Stomach (tissue), 9 donors: ENCODE results near the gene SCN4A. TPM values are rescaled to one million over a fixed set of nuclear protein-coding genes. Genes with fewer than 3 reads are reported as not detected.

ENCODE experiments used
- DNase-seq, 2 donors: peaks; one replicate each; pipeline versions ENCODE4 v3.0.0 to v3.0.0-alpha.2; 2013 to 2019
- H3K27ac ChIP-seq, 5 donors: fragments of 200-600 bp in 4 of 5; sonication (generic) in 4 of 5; one replicate each; pipeline ENCODE4 v1.5.1; 2013 to 2019; ENCODE audit warnings: mild to moderate bottlenecking in 1 of 5, moderate library complexity in 1 of 5
- H3K27me3 ChIP-seq, 3 donors: fragments of 200-600 bp; sonication (generic); one replicate each; pipeline ENCODE4 v1.5.1; 2017 to 2019; ENCODE audit warnings: mixed run types in 1 of 3
- H3K36me3 ChIP-seq, 4 donors: fragments of 200-600 bp; sonication (generic); 1 replicate in 3 of 4; 2 replicates in 1 of 4; pipeline ENCODE4 v1.5.1; 2016 to 2019
- H3K4me1 ChIP-seq, 4 donors: fragments of 200-600 bp; sonication (generic); one replicate each; pipeline ENCODE4 v1.5.1; 2016 to 2019
- H3K4me3 ChIP-seq, 4 donors: fragments of 200-600 bp; sonication (generic) in 3 of 4; one replicate each; pipeline ENCODE4 v1.5.1; 2016 to 2019; ENCODE audit warnings: mild to moderate bottlenecking in 1 of 4
- H3K9me3 ChIP-seq, 4 donors: fragments of 200-600 bp; sonication (generic); one replicate each; pipeline ENCODE4 v1.5.1; 2016 to 2019
- CTCF ChIP-seq, 7 experiments: fragments of 450-650 bp in 4 of 7; fragments of 200-600 bp in 3 of 7; sonication (generic) in 3 of 7; IDR thresholded peaks; one replicate each; pipeline ENCODE4 v1.5.1; 2016 to 2019; ENCODE audit warnings: antibody characterized with exemption in 7 of 7, control low read depth in 2 of 7, mild to moderate bottlenecking in 1 of 7
- EP300 ChIP-seq: sonication (generic); formaldehyde crosslinking; IDR thresholded peaks from one replicate; pipeline ENCODE4 v1.6.1; 2017; ENCODE audit warnings: antibody characterized with exemption
- POLR2A ChIP-seq, 4 donors: fragments of 450-650 bp; IDR thresholded peaks; one replicate each; pipeline ENCODE4 v1.6.1; 2016; ENCODE audit warnings: antibody characterized with exemption in 4 of 4, control low read depth in 2 of 4, mild to moderate bottlenecking in 1 of 4, moderate library complexity in 1 of 4
- POLR2AphosphoS5 ChIP-seq, 3 donors: sonication (generic); formaldehyde crosslinking; IDR thresholded peaks; one replicate each; pipeline ENCODE4 v1.6.1; 2016; ENCODE audit warnings: antibody characterized with exemption in 3 of 3
- WGBS, 5 donors: extraction: QIAGEN DNeasy Blood & Tissue Kit in 3 of 5; methylation state at CpG; one replicate each; pipeline versions ENCODE4 v1.1.5 to v1.1.7; 2013 to 2018; 5-methylcytosine and 5-hydroxymethylcytosine counted together
- intact Hi-C: fragments of 100-400 bp; cut with DNase I; formaldehyde crosslinking; loops from one replicate; pipeline ENCODE4 v1.15.1; 2023; ENCODE audit warnings: low total_unique reads
- polyA plus RNA-seq, 3 donors: library from polyadenylated mRNA; stranded (reverse); fragments of 200-250 nt; gene quantifications; one replicate each; pipeline ENCODE4 v1.2.3, GENCODE V29; 2013
- total RNA-seq, 5 donors: library from RNA; depleted of rRNA; stranded (reverse); fragments of >200 nt; gene quantifications; one replicate each; pipeline versions ENCODE4 v1.1.0 to v1.2.3, GENCODE V29; 2014 to 2016
- donor health status: healthy with polysubstance abuse.
- donor health status: Bipolar disorder and iron deficiency.
- donor health status: healthy.

SCN4A gene
- total and polyA plus RNA-seq, 8 donors, result 0.05 to 2.7 (median 0.74) TPM; not detected in 2

GRCh38 chr17:63987221-63988126 lies 14.8 kb upstream of the SCN4A start:
- H3K9me3 ChIP-seq, result no peaks in the 10 kb centered on the region
- TF ChIP-seq POLR2A (IDR thresholded peaks at IDR 0.05) (no peak), CTCF (IDR thresholded peaks at IDR 0.05) (no peak), POLR2AphosphoS5 (IDR thresholded peaks at IDR 0.05) (no peak), EP300 (no peak)
- peak overlapping the region in 2 of 5 donors; percentile 1 to 14 for H3K27ac ChIP-seq
- 72 to 80% (median 78%) methylated on average over 9 to 18 of the region's 18 CpGs for WGBS, 5 donors
- peaks cover 0 to 44% (median 15%) of the 10 kb centered on the region in 3 donors for H3K27me3 ChIP-seq
- H3K4me1 ChIP-seq, result peaks cover 6 to 26% (median 25%) of the 10 kb centered on the region in 4 donors
- H3K36me3 ChIP-seq, result no peaks in the 10 kb centered on the region
- DNase-seq, result no peak
- no peak overlapping the region for H3K4me3 ChIP-seq
- intact Hi-C loops, result no loop called here

- H3K27ac ChIP-seq, result peak overlapping the region in 2 of 5 donors; percentile 1 to 14
- 43 to 69% (median 47%) methylated on average over 3 of the region's 3 CpGs for WGBS, 5 donors
- H3K4me3 ChIP-seq, result no peak overlapping the region
Observed at GRCh38 chr17:63986821-63987220, 14.1 kb upstream of the SCN4A start.

DNA sequence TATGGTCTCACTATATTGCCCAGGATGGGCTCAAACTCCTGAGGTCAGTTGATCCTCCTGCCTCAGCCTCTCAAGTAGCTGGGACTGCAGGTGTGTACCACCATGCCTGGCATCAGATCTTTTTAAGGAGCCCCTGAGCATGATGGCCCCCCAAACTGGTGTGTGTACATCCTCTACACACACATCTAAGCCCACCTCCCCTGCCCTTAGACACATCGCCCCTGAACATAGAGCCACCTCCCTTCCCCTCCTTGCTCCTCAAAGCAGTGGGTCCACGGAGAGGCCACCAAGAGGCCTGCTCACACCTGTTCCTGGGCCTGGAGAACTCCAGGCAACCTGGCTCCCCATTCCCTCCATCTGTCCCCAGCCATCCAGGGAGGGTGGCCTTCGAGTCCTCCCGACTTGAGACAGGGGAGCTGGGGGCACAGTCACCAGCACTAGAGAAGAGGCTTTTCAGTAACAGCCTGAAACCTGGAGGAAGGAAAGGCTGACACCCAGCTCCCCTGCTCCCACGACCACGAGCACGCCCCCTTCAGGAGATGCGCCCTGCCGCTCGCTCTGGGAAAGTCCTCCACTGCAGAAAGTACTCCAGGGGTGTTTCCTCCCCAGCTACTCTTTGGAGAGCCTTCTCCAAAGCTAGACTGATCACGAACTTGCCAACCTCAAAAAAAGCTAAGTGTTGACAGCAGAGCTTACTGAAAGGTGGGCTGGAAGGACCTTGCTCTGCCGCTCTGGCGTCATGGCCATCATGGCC lies 12.8 kb upstream of the SCN4A start:
- Histone ChIP-seq H3K36me3 (no peaks in the 10 kb centered on the region), H3K27ac (peak overlapping the region; percentile 5 to 73 (median 51)), H3K27me3 (peaks cover 0 to 27% (median 5%) of the 10 kb centered on the region in 3 donors), H3K4me3 (no peak overlapping the region), H3K9me3 (peaks cover 0 to 10% (median 5%) of the 10 kb centered on the region in 4 donors), H3K4me1 (peaks cover 6 to 26% (median 23%) of the 10 kb centered on the region in 4 donors)
- intact Hi-C loops, result no loop called here
- TF ChIP-seq CTCF (IDR thresholded peaks at IDR 0.05), result no peak
- TF ChIP-seq POLR2A (IDR thresholded peaks at IDR 0.05), result no peak
- TF ChIP-seq POLR2AphosphoS5 (IDR thresholded peaks at IDR 0.05), result no peak
- TF ChIP-seq EP300, result no peak
- DNase-seq, result no peak
- 78 to 89% (median 84%) methylated on average over 6 to 13 of the region's 13 CpGs for WGBS, 5 donors

More at GRCh38 chr17:63986821-63987220, 14.1 kb upstream of the SCN4A start:
- Histone ChIP-seq H3K27me3 (peaks cover 0 to 38% (median 13%) of the 10 kb centered on the region in 3 donors), H3K4me1 (peaks cover 6 to 26% (median 25%) of the 10 kb centered on the region in 4 donors), H3K9me3 (peaks cover 0 to 5% (median 1%) of the 10 kb centered on the region in 4 donors), H3K36me3 (no peaks in the 10 kb centered on the region)
- no peak for DNase-seq
- intact Hi-C loops, result no loop called here
- TF ChIP-seq EP300 (no peak), CTCF (IDR thresholded peaks at IDR 0.05) (no peak), POLR2AphosphoS5 (IDR thresholded peaks at IDR 0.05) (no peak), POLR2A (IDR thresholded peaks at IDR 0.05) (no peak)
